Muscle of leg (tissue), 11 donors: Measurements from ENCODE around the gene PIGS. TPM values are rescaled to one million over a fixed set of nuclear protein-coding genes. Genes with fewer than 3 reads are reported as not detected.

Source experiments
- DNase-seq: peaks from one replicate; pipeline ENCODE4 v3.0.0; 2013
- H3K27ac ChIP-seq: one replicate; pipeline ENCODE4 v1.5.1; 2013; ENCODE audit warnings: mild to moderate bottlenecking, low read length, control low read depth
- H3K27me3 ChIP-seq: one replicate; pipeline ENCODE4 v1.6.1; 2013; ENCODE audit warnings: low read length; ENCODE audit not compliant: control insufficient read depth, insufficient read depth
- H3K36me3 ChIP-seq: one replicate; pipeline ENCODE4 v1.6.1; 2013; ENCODE audit warnings: low read length; ENCODE audit not compliant: control insufficient read depth, insufficient read depth
- H3K4me1 ChIP-seq: one replicate; pipeline ENCODE4 v1.6.1; 2013; ENCODE audit warnings: low read length; ENCODE audit not compliant: control insufficient read depth, insufficient read depth
- H3K4me3 ChIP-seq: one replicate; pipeline ENCODE4 v1.5.1; 2013; ENCODE audit warnings: low read length, control low read depth
- H3K9me3 ChIP-seq: replicated peaks from 2 replicates; pipeline ENCODE4 v1.6.1; 2013; ENCODE audit warnings: low read depth, low read length; ENCODE audit not compliant: control insufficient read depth
- WGBS: methylation state at CpG from one replicate; pipeline ENCODE4 v1.1.5; 2013; ENCODE audit warnings: missing lambda C conversion rate; ENCODE audit not compliant: insufficient coverage; 5-methylcytosine and 5-hydroxymethylcytosine counted together
- polyA plus RNA-seq, 8 donors: library from polyadenylated mRNA; unstranded; fragments of 120-200 nt; gene quantifications; one replicate each; pipeline versions ENCODE4 v1.2.1 to v1.2.3, GENCODE V29; 2013; ENCODE audit warnings: inconsistent platforms in 1 of 8, low replicate concordance in 1 of 8; ENCODE audit not compliant: insufficient read length in 8 of 8, insufficient read depth in 1 of 8
- total RNA-seq: library from RNA; stranded (reverse); fragments of 120-200 nt; gene quantifications from one replicate; pipeline ENCODE4 v1.2.4, GENCODE V29; 2013

PIGS gene
- total and polyA plus RNA-seq, 9 donors = 29.4 to 57.3 (median 44.7) TPM

DNA sequence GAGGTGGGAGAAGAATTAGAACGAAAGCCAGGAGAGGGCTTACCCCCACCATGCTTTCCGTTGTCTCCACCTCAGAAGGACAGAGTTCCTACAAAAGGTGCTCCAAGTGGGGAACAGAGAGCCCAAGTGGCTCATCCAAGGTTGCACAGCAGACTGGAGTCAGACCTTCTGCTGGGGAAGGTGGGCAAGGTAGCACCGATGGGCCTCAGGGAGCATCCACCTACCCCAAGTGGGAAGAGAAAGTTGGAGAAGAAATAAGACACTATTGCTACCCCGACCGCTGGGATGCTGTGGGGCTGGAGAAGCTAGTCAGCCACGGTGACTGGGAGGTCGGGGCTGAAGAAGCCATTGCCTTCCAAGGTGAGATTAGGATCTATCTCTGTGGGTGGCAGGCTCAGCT is 40.4 kb downstream of the PIGS start:
- WGBS = 50% methylated on average over 4 of the region's 7 CpGs
- H3K36me3 ChIP-seq = no peaks in the 10 kb centered on the region

DNA sequence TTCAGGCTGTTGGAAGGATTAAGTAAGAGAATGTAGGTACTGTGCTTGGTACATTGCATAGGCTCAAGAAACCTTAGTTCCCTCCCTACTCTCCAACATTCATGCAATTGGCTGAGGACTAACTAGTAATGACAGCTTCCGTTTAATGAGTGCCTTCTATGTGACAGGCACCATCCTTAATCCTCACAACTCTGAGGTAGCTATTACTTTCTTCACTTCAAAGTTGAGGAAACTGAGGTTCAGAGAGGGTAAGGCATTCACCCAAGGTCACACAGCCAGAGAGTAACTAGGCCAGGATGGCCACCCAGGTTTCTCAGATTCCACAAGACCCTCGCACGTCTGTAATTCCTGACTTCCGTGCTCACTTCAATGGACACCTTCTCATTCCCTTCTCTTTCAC is 41.1 kb downstream of the PIGS start:
- Histone ChIP-seq H3K27ac (no peak overlapping the region), H3K4me3 (no peak overlapping the region), H3K27me3 (peaks cover 12% of the 10 kb centered on the region), H3K36me3 (no peaks in the 10 kb centered on the region), H3K4me1 (no peaks in the 10 kb centered on the region), H3K9me3 (no peaks in the 10 kb centered on the region)
- WGBS = no CpG with 5 or more reads among the region's 4 CpGs
- no peak for DNase-seq

More for the DNA sequence above, 40.4 kb downstream of the PIGS start:
- H3K27ac ChIP-seq = no peak overlapping the region
- H3K9me3 ChIP-seq = no peaks in the 10 kb centered on the region
- peaks cover 12% of the 10 kb centered on the region for H3K27me3 ChIP-seq
- DNase-seq = no peak
- H3K4me1 ChIP-seq = no peaks in the 10 kb centered on the region
- H3K4me3 ChIP-seq = no peak overlapping the region

DNA sequence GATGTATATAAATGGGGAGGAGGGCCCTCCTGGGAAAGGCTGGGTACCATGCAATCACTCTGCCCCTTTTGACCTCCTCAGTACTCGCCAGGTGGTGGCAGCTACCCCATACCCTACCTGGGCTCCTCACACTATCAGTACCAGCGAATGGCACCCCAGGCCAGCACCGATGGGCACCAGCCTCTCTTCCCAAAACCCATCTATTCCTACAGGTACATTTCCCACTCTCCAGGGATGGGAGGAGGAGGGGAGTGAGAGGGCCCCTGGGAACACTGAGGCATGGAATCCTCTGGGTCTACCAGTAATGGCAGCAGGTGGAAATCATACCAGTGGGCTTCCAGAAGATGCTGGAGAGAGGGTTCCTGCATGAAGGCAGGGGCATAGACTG is 42.3 kb downstream of the PIGS start:
- no CpG with 5 or more reads among the region's 3 CpGs for WGBS
- no peak for DNase-seq
- H3K27ac ChIP-seq = no peak overlapping the region
- H3K27me3 ChIP-seq = peaks cover 12% of the 10 kb centered on the region
- H3K4me3 ChIP-seq = no peak overlapping the region
- no peaks in the 10 kb centered on the region for H3K9me3 ChIP-seq
- no peaks in the 10 kb centered on the region for H3K36me3 ChIP-seq
- no peaks in the 10 kb centered on the region for H3K4me1 ChIP-seq

DNA sequence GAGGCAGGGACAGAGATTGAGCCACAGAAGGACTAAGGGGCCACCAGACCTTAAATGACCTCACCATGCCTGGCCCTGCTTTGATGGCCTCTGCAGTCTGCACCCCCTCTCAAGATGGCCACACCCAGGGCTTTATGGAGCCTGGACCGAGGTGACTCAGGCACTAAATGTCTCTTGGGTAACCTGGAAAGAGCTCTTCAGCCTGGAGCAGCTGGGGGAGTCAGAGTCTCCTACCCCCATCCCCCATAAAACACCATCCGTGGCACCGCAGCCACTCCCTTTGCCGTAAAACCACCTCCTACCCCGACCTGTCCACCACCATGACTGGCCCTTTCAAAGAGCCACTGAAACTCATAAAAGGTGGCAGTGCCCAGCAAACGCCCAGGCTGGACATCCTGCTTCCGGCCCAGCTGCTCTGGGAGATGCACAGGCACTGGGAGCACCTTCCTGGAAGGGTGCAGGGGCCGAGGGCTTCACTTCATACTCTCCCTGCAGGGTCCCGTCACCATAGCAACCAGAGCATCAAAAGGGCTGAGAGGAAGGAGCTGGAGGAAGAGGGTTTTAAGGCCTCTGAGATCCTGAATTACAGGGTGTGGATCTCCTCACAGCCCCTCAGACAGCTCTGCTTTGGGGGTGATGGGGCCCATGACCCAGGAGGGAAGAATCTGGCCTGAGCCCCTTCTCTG is 42.9 kb downstream of the PIGS start:
- H3K4me1 ChIP-seq = no peaks in the 10 kb centered on the region
- WGBS = 45% methylated on average over 5 of the region's 9 CpGs
- no peak for DNase-seq
- no peaks in the 10 kb centered on the region for H3K9me3 ChIP-seq
- no peaks in the 10 kb centered on the region for H3K36me3 ChIP-seq
- H3K27ac ChIP-seq = no peak overlapping the region
- no peak overlapping the region for H3K4me3 ChIP-seq
- H3K27me3 ChIP-seq = peaks cover 12% of the 10 kb centered on the region

DNA sequence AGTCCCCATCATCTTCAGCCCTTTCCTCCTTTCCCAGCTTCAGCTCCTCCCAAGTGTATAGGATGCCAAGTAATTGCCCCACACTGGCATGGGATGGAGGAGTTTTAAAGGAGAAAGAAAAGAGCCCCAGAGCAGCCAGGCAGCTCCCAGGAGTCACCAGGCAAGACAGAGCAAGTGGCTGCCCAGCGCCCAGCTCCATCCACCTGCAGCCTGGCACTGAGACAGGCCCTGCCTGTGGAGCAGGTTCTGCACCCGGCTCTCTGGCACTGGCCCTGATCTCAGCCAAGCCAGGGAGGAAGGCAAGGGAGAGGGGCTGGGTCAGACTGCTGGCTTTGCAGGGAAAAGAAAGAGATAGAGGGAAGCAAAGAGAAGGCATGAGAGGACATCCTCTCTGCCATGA is 43.5 kb downstream of the PIGS start:
- Histone ChIP-seq H3K4me3 (no peak overlapping the region), H3K27me3 (peaks cover 12% of the 10 kb centered on the region), H3K36me3 (no peaks in the 10 kb centered on the region), H3K27ac (no peak overlapping the region), H3K9me3 (no peaks in the 10 kb centered on the region), H3K4me1 (no peaks in the 10 kb centered on the region)
- no peak for DNase-seq
- 100% methylated on average over 2 of the region's 2 CpGs for WGBS

DNA sequence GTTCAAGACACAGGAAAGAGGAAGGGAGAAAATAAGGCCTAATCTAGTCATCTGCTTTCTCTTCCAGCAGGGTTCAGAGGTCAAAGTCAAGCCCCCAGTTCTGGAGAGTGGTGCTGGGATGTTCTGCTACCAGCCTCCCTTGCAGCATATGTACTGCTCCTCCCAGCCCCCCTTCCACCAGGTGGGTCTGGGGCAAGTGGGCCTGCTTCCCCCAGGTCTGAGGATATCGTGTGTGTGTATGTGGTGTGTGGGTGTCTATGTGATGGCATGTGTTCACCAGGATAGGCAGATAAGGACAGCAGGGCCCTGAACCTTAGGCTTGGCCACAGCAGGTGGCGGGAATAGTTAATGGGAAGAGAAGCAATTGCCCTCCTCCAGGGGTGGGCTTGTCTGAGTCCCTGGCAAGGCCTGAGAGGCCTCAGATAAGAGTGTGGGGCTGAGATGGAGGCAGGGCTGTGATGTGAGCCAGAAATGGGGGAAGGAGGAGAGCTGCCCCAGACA is 44.1 kb downstream of the PIGS start:
- DNase-seq = no peak
- no peak overlapping the region for H3K4me3 ChIP-seq
- H3K27ac ChIP-seq = no peak overlapping the region
- no peaks in the 10 kb centered on the region for H3K36me3 ChIP-seq
- H3K9me3 ChIP-seq = no peaks in the 10 kb centered on the region
- WGBS = 92% methylated on average over 1 of the region's 2 CpGs
- no peaks in the 10 kb centered on the region for H3K4me1 ChIP-seq
- peaks cover 12% of the 10 kb centered on the region for H3K27me3 ChIP-seq

DNA sequence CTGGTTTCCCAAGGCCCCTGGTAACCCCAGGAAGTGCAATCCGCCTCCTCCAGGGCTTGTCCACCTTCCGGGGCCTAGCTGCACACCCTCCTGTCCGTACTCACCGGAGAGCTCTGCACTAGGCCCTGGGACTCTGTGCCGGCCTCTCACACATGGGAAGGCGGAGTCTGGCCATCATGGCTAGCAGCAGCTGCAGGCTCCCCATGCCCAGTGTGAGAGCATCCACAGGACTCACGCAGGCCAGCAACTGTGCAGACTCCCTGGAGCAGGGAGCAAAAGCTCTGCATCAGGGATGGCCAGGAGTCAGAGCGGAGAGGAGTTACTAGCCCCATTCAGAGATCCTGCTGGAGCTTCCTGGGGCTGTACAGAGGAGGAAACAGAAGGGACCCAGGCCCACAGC is 44.9 kb downstream of the PIGS start:
- Histone ChIP-seq H3K4me1 (no peaks in the 10 kb centered on the region), H3K9me3 (no peaks in the 10 kb centered on the region), H3K27me3 (peaks cover 9% of the 10 kb centered on the region), H3K4me3 (no peak overlapping the region), H3K27ac (no peak overlapping the region), H3K36me3 (no peaks in the 10 kb centered on the region)
- DNase-seq = peak; percentile 30
- 65% methylated on average over 8 of the region's 8 CpGs for WGBS

DNA sequence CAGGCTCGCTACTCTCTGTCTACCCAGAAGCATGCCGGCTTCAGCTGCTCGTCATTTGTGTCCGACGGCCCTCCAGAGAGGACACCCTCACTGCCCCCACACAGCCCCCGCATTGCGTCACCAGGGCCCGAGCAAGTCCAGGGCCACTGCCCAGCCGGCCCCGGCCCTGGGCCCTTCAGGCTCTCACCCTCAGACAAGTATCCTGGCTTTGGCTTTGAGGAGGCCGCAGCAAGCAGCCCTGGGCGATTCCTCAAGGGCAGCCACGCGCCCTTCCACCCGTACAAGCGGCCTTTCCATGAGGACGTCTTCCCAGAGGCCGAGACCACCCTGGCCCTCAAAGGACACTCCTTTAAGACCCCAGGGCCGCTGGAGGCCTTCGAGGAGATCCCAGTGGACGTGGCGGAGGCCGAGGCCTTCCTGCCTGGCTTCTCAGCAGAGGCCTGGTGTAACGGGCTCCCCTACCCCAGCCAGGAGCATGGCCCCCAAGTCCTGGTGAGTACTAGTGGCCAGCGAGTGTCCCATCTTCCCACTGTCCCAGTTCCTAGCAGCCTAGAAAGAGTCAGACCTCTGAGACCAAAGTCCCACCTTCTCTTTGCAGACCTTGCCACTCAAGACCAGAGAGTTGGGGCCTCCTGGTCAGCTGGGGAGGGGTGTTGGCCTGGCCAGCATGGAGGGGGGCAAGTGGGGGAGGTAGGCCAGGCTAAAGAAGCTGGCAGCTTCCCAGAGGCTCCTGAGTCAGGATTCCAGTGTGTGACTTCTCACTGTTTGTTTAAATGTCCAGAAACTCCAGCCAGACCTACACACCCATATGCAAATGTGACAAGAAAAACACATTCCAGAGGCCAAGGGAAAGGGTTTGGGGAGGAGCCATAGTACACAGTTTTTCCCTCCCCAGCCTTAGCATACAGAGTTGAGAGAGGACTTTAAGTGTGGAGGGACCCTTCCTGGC is 46.6 kb downstream of the PIGS start:
- Histone ChIP-seq H3K36me3 (no peaks in the 10 kb centered on the region), H3K27ac (no peak overlapping the region), H3K4me1 (no peaks in the 10 kb centered on the region), H3K9me3 (no peaks in the 10 kb centered on the region), H3K4me3 (no peak overlapping the region), H3K27me3 (no peaks in the 10 kb centered on the region)
- 74% methylated on average over 24 of the region's 25 CpGs for WGBS
- no peak for DNase-seq

DNA sequence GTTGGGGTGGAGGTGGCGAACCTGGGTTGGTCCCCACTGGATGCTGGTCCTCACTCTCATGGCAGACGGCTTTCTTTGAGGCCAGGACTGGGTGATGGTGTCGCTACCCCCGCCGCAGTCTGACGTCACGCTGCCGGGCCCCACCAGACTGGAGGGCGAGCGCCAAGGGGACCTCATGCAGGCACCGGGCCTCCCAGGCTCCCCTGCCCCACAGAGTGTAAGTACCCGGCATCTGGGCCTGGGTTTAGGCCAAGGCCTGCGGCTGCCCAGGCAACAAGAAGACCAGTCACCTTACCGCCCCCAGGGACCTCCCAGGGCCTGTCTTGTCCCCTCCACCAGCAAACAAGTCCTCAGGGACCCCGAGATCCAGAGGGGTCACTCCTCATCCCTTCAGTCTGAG is 47.4 kb downstream of the PIGS start:
- H3K4me1 ChIP-seq = no peaks in the 10 kb centered on the region
- no peaks in the 10 kb centered on the region for H3K9me3 ChIP-seq
- no peak overlapping the region for H3K4me3 ChIP-seq
- H3K27ac ChIP-seq = no peak overlapping the region
- 80% methylated on average over 14 of the region's 15 CpGs for WGBS
- H3K36me3 ChIP-seq = no peaks in the 10 kb centered on the region
- no peaks in the 10 kb centered on the region for H3K27me3 ChIP-seq
- no peak for DNase-seq

DNA sequence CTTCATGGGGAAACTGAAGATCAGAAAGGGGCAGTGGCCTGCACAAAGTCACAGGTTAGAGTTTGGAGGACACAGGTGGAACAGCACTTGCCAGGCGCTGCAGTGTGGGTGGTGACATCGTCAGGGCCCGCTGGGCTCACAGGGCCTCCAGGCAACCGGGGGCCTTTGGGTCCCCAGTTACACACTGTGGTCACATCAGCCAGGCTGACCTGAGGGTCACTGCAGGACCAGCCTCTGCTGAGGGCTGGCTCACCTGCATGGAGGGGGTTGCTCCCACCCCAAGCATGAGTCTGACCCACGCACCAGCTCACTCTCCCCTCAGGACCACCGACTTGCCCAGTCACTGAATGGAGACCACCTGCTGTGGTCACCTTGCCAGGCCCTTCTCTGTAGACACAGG is 48.1 kb downstream of the PIGS start:
- Histone ChIP-seq H3K27me3 (no peaks in the 10 kb centered on the region), H3K27ac (no peak overlapping the region), H3K4me1 (no peaks in the 10 kb centered on the region), H3K36me3 (no peaks in the 10 kb centered on the region), H3K9me3 (no peaks in the 10 kb centered on the region), H3K4me3 (no peak overlapping the region)
- WGBS = 76% methylated on average over 6 of the region's 6 CpGs
- DNase-seq = no peak
